NCI-H146 treated with DMSO at 0.1 percent for 48 hours (cell line): ENCODE data around the gene IL10RA.
"Not testable (repeated sequence)": the region's sequence is repeated elsewhere in the genome, so short reads cannot be mapped to it uniquely, and the experiment has no call there.

Experiments used
- DNase-seq: peaks from one replicate; lab custom pipeline; 2025; ENCODE audit not compliant: unreplicated experiment; lab: John Stamatoyannopoulos, UW

IL10RA gene

DNA sequence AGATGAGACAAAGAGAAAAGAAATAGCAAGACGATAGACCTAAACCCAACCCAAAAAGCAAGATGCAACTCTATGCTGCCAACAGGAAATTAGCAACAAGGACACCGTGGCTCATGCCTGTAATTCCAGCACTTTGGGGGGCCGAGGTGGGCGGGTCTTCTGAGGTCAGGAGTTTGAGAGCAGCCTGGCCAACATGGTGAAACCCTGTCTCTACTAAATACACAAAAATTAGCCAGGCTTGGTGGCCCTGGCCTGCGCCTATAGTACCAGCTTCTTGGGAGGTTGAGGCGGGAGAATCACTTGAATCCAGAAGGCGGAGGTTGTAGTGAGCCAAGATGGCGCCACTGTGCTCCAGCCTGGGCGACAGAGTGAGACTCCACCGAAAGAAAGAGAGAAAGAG lies 24.3 kb upstream of the IL10RA start:
- no peak for DNase-seq

DNA sequence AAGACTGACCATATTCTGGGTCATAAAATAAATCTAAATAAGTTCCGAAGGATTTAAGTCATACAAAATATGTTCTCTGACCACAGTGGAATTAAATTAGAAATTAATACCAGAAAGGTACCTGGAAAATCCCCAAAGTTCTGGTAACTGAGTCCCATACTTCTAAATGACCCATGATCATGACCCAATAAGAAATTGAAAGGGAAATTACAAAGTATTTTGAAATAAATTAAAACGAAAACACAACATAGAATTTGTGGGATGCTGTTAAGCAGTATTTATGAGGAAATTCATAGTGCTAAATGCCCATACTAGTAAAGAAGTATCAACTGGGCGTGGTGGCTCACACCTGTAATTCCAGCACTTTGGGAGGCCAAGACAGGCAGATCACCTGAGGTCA lies 23.4 kb upstream of the IL10RA start:
- no peak for DNase-seq

- no peak for DNase-seq
These were observed 19.3 kb upstream of the IL10RA start for GRCh38 chr11:117966908-117967307.

- no peak for DNase-seq
These were observed 16.8 kb upstream of the IL10RA start for GRCh38 chr11:117969160-117969991.

GRCh38 chr11:117970400-117971024 lies 15.7 kb upstream of the IL10RA start:
- DNase-seq = no peak

DNA sequence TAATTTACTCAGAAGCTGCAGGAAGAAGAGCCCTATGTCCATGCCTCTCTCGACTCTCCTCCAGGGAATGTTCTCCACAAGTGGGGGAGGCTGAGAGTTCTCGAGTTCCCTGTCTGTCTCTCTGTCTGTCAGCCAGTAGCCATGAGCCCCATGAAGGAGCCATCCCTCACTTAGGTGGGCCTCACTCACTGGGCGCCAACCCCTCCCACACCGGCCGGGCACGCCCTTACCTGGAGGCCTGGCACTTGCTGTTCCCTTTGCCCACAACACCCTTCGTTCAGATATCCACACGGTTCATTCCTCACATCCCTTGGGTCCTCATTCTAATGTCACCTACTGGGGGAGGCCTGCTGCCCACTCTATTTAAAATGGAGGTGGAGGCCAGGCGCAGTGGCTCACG lies 14.2 kb upstream of the IL10RA start:
- DNase-seq = no peak

- peak; percentile 48 for DNase-seq
These were observed 13.3 kb upstream of the IL10RA start for GRCh38 chr11:117972629-117973502.

GRCh38 chr11:117973503-117973860 lies 12.7 kb upstream of the IL10RA start:
- no peak for DNase-seq

GRCh38 chr11:117976445-117976844 lies 9.7 kb upstream of the IL10RA start:
- DNase-seq = no peak

GRCh38 chr11:117977029-117977428 lies 9.2 kb upstream of the IL10RA start:
- no peak for DNase-seq

DNA sequence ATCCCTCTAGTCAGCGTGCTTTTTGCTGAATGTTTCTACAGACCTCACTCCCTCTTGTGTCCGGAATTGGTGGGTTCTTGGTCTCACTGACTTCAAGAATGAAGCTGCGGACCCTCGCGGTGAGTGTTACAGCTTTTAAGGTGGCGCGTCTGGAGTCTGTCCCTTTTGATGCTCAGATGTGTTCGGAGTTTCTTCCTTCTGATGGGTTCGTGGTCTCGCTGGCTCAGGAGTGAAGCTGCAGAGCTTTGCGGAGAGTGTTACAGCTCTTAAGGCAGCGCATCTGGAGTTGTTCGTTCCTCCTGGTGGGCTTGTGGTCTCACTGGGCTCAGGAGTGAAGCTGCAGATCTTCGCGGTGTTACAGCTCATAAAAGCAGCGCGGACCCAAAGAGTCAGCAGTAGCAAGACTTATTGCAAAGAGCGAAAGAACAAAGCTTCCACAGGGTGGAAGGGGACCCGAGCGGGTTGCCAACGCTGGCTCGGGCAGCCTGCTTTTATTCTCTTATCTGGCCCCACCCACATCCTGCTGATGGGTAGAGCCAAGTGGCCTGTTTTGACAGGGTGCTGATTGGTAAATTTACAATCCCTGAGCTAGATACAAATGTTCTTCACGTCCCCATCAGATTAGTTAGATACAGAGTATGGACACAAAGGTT lies 8.5 kb upstream of the IL10RA start:
- not testable (repeated sequence) for DNase-seq

GRCh38 chr11:117978291-117978910 lies 7.8 kb upstream of the IL10RA start:
- DNase-seq = not testable (repeated sequence)

GRCh38 chr11:117978991-117979390 lies 7.2 kb upstream of the IL10RA start:
- no peak for DNase-seq

DNA sequence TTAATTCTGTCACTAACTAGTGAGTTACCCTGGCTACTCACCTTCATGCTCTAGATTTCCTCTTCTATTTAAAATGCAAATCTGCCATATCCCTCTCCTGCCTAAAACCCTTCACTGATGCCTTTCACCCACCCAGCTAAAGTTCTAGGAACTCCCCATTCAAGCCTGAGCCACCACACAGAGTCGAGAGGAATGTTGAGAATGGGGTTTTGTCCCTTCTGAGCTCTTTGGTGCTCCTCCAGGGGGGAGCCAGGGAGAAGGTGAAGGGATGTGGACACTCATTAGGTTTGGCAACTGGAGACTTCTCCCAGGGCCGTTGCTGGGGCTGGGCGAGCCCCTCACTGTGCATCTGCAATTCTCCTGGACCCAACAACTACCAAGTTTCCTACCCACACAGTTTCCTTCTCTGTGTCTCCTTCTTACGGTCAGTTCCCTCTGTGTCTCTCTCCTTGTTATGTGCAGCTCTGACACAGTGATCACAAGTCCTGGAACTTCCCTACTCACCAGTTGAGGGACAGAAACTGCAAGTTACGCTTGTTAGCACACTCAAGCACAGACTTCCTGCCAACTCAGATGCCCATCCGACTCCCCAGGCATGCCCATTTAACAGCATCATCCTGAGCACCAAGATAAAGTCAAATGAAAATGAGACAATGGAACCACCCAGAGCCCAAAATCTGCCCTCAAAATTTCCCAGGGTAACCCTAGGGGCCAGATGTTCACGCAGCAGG lies 6.5 kb upstream of the IL10RA start:
- no peak for DNase-seq

GRCh38 chr11:117980280-117980679 lies 5.9 kb upstream of the IL10RA start:
- DNase-seq = no peak

- no peak for DNase-seq
These were observed 5.5 kb upstream of the IL10RA start for GRCh38 chr11:117980720-117981119.

DNA sequence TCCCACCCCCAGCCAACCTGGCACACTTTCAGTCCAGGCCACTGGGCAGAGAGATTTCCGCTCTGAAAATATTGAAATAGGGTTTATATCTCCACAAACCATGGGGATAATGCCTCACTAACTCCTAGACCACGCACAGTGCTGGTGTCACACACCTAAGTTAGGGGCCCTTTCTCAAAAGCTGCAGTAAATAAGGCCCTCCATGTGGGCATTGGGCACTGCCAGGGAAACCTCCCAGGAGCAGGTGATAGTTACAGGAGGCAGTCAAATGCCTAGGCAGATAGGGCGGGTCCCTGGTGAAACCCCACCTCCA lies 3.1 kb upstream of the IL10RA start:
- DNase-seq = no peak

- DNase-seq = no peak
These were observed 1.7 kb upstream of the IL10RA start for GRCh38 chr11:117984476-117984875.

- DNase-seq = no peak
These were observed 884 bp downstream of the IL10RA start for GRCh38 chr11:117986981-117987574.
